Activated CD4-positive, alpha-beta T cell treated with anti-CD3 and anti-CD28 coated beads for 36 hours (primary cell): ENCODE data around the gene ME1. TPM values are rescaled to one million over a fixed set of nuclear protein-coding genes. Genes with fewer than 3 reads are reported as not detected.
"Not testable (repeated sequence)": the region's sequence is repeated elsewhere in the genome, so short reads cannot be mapped to it uniquely, and the experiment has no call there.

Experiments
- ATAC-seq: fragments of 200-7000 bp; cut with Tn5 transposase; one replicate; pipeline ENCODE4 v1.10.0; 2021; ENCODE audit warnings: mild to moderate bottlenecking, moderate library complexity
- CTCF ChIA-PET: fragments of 350-600 bp; sonication (Branson Sonifier 250); formaldehyde crosslinking; loops from one replicate; lab custom pipeline; 2021; ENCODE audit warnings: antibody characterized with exemption; lab: Charles Lee
- POLR2A ChIA-PET: fragments of 350-600 bp; sonication (Branson Sonifier 250); formaldehyde crosslinking; loops from one replicate; lab custom pipeline; 2021; ENCODE audit warnings: antibody characterized with exemption, inconsistent platforms; lab: Charles Lee
- DNase-seq: peaks from one replicate; pipeline ENCODE4 v3.0.0-alpha.2; 2020
- H3K27ac Mint-ChIP-seq: one replicate; pipeline ENCODE4 v1.8.0; 2021; ENCODE audit warnings: mixed read lengths
- H3K27me3 Mint-ChIP-seq: one replicate; pipeline ENCODE4 v1.8.0; 2021; ENCODE audit warnings: mixed read lengths
- H3K36me3 Mint-ChIP-seq: one replicate; pipeline ENCODE4 v1.8.0; 2021; ENCODE audit warnings: low read depth, mixed read lengths
- H3K4me1 Mint-ChIP-seq: one replicate; pipeline ENCODE4 v1.8.0; 2021; ENCODE audit warnings: mixed read lengths
- H3K4me3 Mint-ChIP-seq: one replicate; pipeline ENCODE4 v1.8.0; 2021; ENCODE audit warnings: mild to moderate bottlenecking, moderate library complexity, mixed read lengths
- H3K9me3 Mint-ChIP-seq: one replicate; pipeline ENCODE4 v1.8.0; 2021; ENCODE audit warnings: low read depth, mixed read lengths
- intact Hi-C, 2 experiments: fragments of 100-400 bp; cut with DNase I in 1 of 2; cut with micrococcal nuclease in 1 of 2; formaldehyde crosslinking; loops; one replicate each; pipeline versions ENCODE4 v1.14.2 to v1.15.1; 2022 to 2024; cut with DNase I, micrococcal nuclease
- total RNA-seq, 2 experiments: library from RNA; stranded (reverse); gene quantifications; one replicate each; pipeline ENCODE4 v1.2.3, GENCODE V29; 2021

Gene ME1
- total RNA-seq, 2 experiments from 2014 or later: 0.05 TPM

- H3K27me3 Mint-ChIP-seq: peaks cover 2% of the 10 kb centered on the region
- ATAC-seq: no peak
- CTCF ChIA-PET: interaction anchor here (0.6 kb wide), 1 partner anchor 40 kb away, joined by 3 read pairs; no protein-coding TSS in a partner anchor
- no peaks in the 10 kb centered on the region for H3K9me3 Mint-ChIP-seq
- intact Hi-C loops: no loop called here
- H3K4me1 Mint-ChIP-seq: no peaks in the 10 kb centered on the region
- DNase-seq: no peak
- H3K27ac Mint-ChIP-seq: no peak overlapping the region
- no peak overlapping the region for H3K4me3 Mint-ChIP-seq
- H3K36me3 Mint-ChIP-seq: no peaks in the 10 kb centered on the region
- POLR2A ChIA-PET: no interaction called here
Observed at GRCh38 chr6:83341765-83342164, 89.1 kb downstream of the ME1 start.

GRCh38 chr6:83333916-83334315 lies 96.9 kb downstream of the ME1 start:
- H3K27me3 Mint-ChIP-seq, POLR2A ChIA-PET, H3K4me1 Mint-ChIP-seq, DNase-seq, H3K36me3 Mint-ChIP-seq, CTCF ChIA-PET, ATAC-seq, H3K9me3 Mint-ChIP-seq, H3K4me3 Mint-ChIP-seq, H3K27ac Mint-ChIP-seq, intact Hi-C loops: not testable (repeated sequence)

- no peak for DNase-seq
- POLR2A ChIA-PET: no interaction called here
- CTCF ChIA-PET: no interaction called here
- Mint-ChIP-seq H3K27ac (no peak overlapping the region), H3K4me1 (no peaks in the 10 kb centered on the region), H3K9me3 (peaks cover 2% of the 10 kb centered on the region), H3K36me3 (no peaks in the 10 kb centered on the region), H3K4me3 (no peak overlapping the region), H3K27me3 (no peaks in the 10 kb centered on the region)
- no peak for ATAC-seq
- intact Hi-C loops: no loop called here
Observed at GRCh38 chr6:83333500-83333899, 97.4 kb downstream of the ME1 start.

- Mint-ChIP-seq H3K4me1 (no peaks in the 10 kb centered on the region), H3K27ac (no peak overlapping the region), H3K27me3 (peaks cover 8% of the 10 kb centered on the region), H3K9me3 (peaks cover 2% of the 10 kb centered on the region), H3K4me3 (no peak overlapping the region), H3K36me3 (no peaks in the 10 kb centered on the region)
- ChIA-PET CTCF (no interaction called here), POLR2A (no interaction called here)
- DNase-seq (no peak), ATAC-seq (no peak)
- intact Hi-C loops: no loop called here
Observed at GRCh38 chr6:83314693-83315092, 116.2 kb downstream of the ME1 start.

- Mint-ChIP-seq H3K4me1 (no peaks in the 10 kb centered on the region), H3K9me3 (peaks cover 2% of the 10 kb centered on the region), H3K27me3 (peaks cover 12% of the 10 kb centered on the region), H3K27ac (no peak overlapping the region), H3K36me3 (no peaks in the 10 kb centered on the region), H3K4me3 (no peak overlapping the region)
- DNase-seq: no peak
- ChIA-PET CTCF (no interaction called here), POLR2A (no interaction called here)
- intact Hi-C loops: no loop called here
- no peak for ATAC-seq
Observed at GRCh38 chr6:83313882-83314281, 117.0 kb downstream of the ME1 start.

- Mint-ChIP-seq H3K4me1 (no peaks in the 10 kb centered on the region), H3K36me3 (no peaks in the 10 kb centered on the region), H3K9me3 (no peaks in the 10 kb centered on the region), H3K27me3 (peaks cover 12% of the 10 kb centered on the region), H3K4me3 (no peak overlapping the region), H3K27ac (no peak overlapping the region)
- intact Hi-C loops: no loop called here
- POLR2A ChIA-PET: no interaction called here
- DNase-seq: no peak
- CTCF ChIA-PET: no interaction called here
- ATAC-seq: no peak
Observed at GRCh38 chr6:83311231-83311630, 119.6 kb downstream of the ME1 start.

- Mint-ChIP-seq H3K27me3 (peaks cover 15% of the 10 kb centered on the region), H3K4me3 (no peak overlapping the region), H3K4me1 (no peaks in the 10 kb centered on the region), H3K36me3 (no peaks in the 10 kb centered on the region), H3K9me3 (no peaks in the 10 kb centered on the region), H3K27ac (no peak overlapping the region)
- intact Hi-C loops: no loop called here
- ChIA-PET CTCF (interaction anchor here (0.6 kb wide), 1 partner anchor 99 kb away, joined by 4 read pairs; no protein-coding TSS in a partner anchor), POLR2A (no interaction called here)
- DNase-seq: no peak
- no peak for ATAC-seq
Observed at GRCh38 chr6:83310046-83310445, 120.8 kb downstream of the ME1 start.

- Mint-ChIP-seq H3K27me3 (peaks cover 13% of the 10 kb centered on the region), H3K9me3 (no peaks in the 10 kb centered on the region), H3K4me3 (no peak overlapping the region), H3K4me1 (no peaks in the 10 kb centered on the region), H3K27ac (no peak overlapping the region), H3K36me3 (no peaks in the 10 kb centered on the region)
- CTCF ChIA-PET: no interaction called here
- intact Hi-C loops: no loop called here
- ATAC-seq (no peak), DNase-seq (no peak)
- POLR2A ChIA-PET: interaction anchor here (0.6 kb wide), 1 partner anchor 117 kb away, joined by 5 read pairs; no protein-coding TSS in a partner anchor
Observed at GRCh38 chr6:83309344-83309743, 121.5 kb downstream of the ME1 start.

- intact Hi-C loops: no loop called here
- no peaks in the 10 kb centered on the region for H3K9me3 Mint-ChIP-seq
- no peak overlapping the region for H3K27ac Mint-ChIP-seq
- ATAC-seq (no peak), DNase-seq (no peak)
- CTCF ChIA-PET: no interaction called here
- peaks cover 13% of the 10 kb centered on the region for H3K27me3 Mint-ChIP-seq
- no peak overlapping the region for H3K4me3 Mint-ChIP-seq
- no peaks in the 10 kb centered on the region for H3K36me3 Mint-ChIP-seq
- POLR2A ChIA-PET: interaction anchor here (0.6 kb wide), 1 partner anchor 117 kb away, joined by 5 read pairs; no protein-coding TSS in a partner anchor
- no peaks in the 10 kb centered on the region for H3K4me1 Mint-ChIP-seq
Observed at GRCh38 chr6:83308833-83309232, 122.0 kb downstream of the ME1 start.

GRCh38 chr6:83307849-83308248 lies 123.0 kb downstream of the ME1 start:
- no peak for DNase-seq
- no peak overlapping the region for H3K27ac Mint-ChIP-seq
- no peaks in the 10 kb centered on the region for H3K4me1 Mint-ChIP-seq
- no peaks in the 10 kb centered on the region for H3K36me3 Mint-ChIP-seq
- ChIA-PET POLR2A (no interaction called here), CTCF (interaction anchor here (0.8 kb wide), 1 partner anchor 93 kb away, joined by 3 read pairs; no protein-coding TSS in a partner anchor)
- no peak overlapping the region for H3K4me3 Mint-ChIP-seq
- intact Hi-C loops: no loop called here
- no peak for ATAC-seq
- no peaks in the 10 kb centered on the region for H3K9me3 Mint-ChIP-seq
- peaks cover 13% of the 10 kb centered on the region for H3K27me3 Mint-ChIP-seq

- POLR2A ChIA-PET: no interaction called here
- CTCF ChIA-PET: no interaction called here
- Mint-ChIP-seq H3K4me3 (no peak overlapping the region), H3K9me3 (no peaks in the 10 kb centered on the region), H3K27me3 (peaks cover 19% of the 10 kb centered on the region), H3K4me1 (no peaks in the 10 kb centered on the region), H3K27ac (no peak overlapping the region), H3K36me3 (no peaks in the 10 kb centered on the region)
- ATAC-seq (no peak), DNase-seq (no peak)
- intact Hi-C loops: no loop called here
Observed at GRCh38 chr6:83303426-83303825, 127.4 kb downstream of the ME1 start.

- CTCF ChIA-PET: no interaction called here
- no peak for ATAC-seq
- Mint-ChIP-seq H3K27ac (no peak overlapping the region), H3K4me3 (no peak overlapping the region), H3K9me3 (peaks cover 7% of the 10 kb centered on the region), H3K4me1 (peaks cover 11% of the 10 kb centered on the region), H3K27me3 (peaks cover 46% of the 10 kb centered on the region), H3K36me3 (peaks cover 3% of the 10 kb centered on the region)
- DNase-seq: no peak
- intact Hi-C loops: no loop called here
- POLR2A ChIA-PET: no interaction called here
Observed at GRCh38 chr6:83294676-83295075, 136.2 kb downstream of the ME1 start.
